Liver (tissue), 3 donors: Measurements from ENCODE around the gene TTLL3.

Experiments used
- EGR1 ChIP-seq, 2 donors: IDR thresholded peaks; 2 replicates each; pipeline ENCODE4 v1.6.1; 2016 to 2018; ENCODE audit warnings: antibody characterized with exemption in 2 of 2, low read depth in 2 of 2
- FOXA1 ChIP-seq: IDR thresholded peaks from 2 replicates; pipeline ENCODE4 v1.6.1; 2016; ENCODE audit warnings: antibody characterized with exemption
- FOXA2 ChIP-seq: IDR thresholded peaks from 2 replicates; pipeline ENCODE4 v1.6.1; 2016; ENCODE audit warnings: antibody characterized with exemption
- GABPA ChIP-seq, 2 donors: IDR thresholded peaks in 1 of 2; conservative IDR thresholded peaks in 1 of 2; 2 replicates each; pipeline ENCODE4 v1.6.1; 2016; ENCODE audit warnings: antibody characterized with exemption in 2 of 2, mild to moderate bottlenecking in 1 of 2, moderate library complexity in 1 of 2
- JUND ChIP-seq, 2 donors: IDR thresholded peaks; 2 replicates each; pipeline ENCODE4 v1.6.1; 2016; ENCODE audit warnings: antibody characterized with exemption in 2 of 2
- RAD21 ChIP-seq, 2 donors: IDR thresholded peaks; 2 replicates each; pipeline ENCODE4 v1.6.1; 2016; ENCODE audit warnings: antibody characterized with exemption in 2 of 2, mild to moderate bottlenecking in 2 of 2
- RXRA ChIP-seq, 2 donors: IDR thresholded peaks; 2 replicates each; pipeline ENCODE4 v1.6.1; 2017 to 2018; ENCODE audit warnings: antibody characterized with exemption in 2 of 2, mild to moderate bottlenecking in 1 of 2
- TF ChIP-seq, protein P1 (sequence below): IDR thresholded peaks from 2 replicates; pipeline ENCODE4 v1.6.1; 2016; ENCODE audit warnings: antibody characterized with exemption
- TF ChIP-seq, protein P2 (sequence below): IDR thresholded peaks from 2 replicates; pipeline ENCODE4 v1.6.1; 2016; ENCODE audit warnings: antibody characterized with exemption
- TF ChIP-seq, protein P3 (sequence below): fragments of 150-350 bp; IDR thresholded peaks from 2 replicates; pipeline ENCODE4 v1.5.1; 2017; ENCODE audit warnings: improper control_type of control experiment, low read depth, low read length; ENCODE audit not compliant: missing input control
- TF ChIP-seq, protein P4 (sequence below): IDR thresholded peaks from 2 replicates; pipeline ENCODE4 v1.6.1; 2016; ENCODE audit warnings: antibody characterized with exemption, mild to moderate bottlenecking
- donor health status: healthy.
- donor health status: healthy.

DNA sequence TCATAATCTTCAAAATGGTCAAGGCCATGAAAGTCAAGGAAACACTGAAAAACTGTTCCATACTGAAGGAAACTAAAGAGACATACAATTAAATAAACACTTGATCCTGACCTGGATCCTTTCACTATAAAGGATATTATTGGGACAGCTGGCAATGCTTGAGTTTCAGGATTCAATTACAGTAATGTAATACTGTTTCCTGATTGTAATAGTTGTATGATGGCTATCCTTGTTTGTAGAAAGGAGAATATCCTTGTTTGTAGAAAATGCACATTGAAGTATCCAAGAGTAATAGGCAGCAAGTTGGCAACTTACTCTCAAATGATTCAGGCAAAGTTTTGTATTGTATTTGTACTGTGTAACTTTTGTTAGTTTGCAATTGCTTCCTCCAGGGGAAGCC, 65.4 kb downstream of the TTLL3 start:
- TF ChIP-seq JUND (IDR thresholded peaks at IDR 0.05) = no peak
- no peak for TF ChIP-seq FOXA1
- TF ChIP-seq, protein P1, sequence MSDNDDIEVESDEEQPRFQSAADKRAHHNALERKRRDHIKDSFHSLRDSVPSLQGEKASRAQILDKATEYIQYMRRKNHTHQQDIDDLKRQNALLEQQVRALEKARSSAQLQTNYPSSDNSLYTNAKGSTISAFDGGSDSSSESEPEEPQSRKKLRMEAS = no peak
- TF ChIP-seq, protein P2, sequence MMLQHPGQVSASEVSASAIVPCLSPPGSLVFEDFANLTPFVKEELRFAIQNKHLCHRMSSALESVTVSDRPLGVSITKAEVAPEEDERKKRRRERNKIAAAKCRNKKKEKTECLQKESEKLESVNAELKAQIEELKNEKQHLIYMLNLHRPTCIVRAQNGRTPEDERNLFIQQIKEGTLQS = no peak
- TF ChIP-seq, protein P3, sequence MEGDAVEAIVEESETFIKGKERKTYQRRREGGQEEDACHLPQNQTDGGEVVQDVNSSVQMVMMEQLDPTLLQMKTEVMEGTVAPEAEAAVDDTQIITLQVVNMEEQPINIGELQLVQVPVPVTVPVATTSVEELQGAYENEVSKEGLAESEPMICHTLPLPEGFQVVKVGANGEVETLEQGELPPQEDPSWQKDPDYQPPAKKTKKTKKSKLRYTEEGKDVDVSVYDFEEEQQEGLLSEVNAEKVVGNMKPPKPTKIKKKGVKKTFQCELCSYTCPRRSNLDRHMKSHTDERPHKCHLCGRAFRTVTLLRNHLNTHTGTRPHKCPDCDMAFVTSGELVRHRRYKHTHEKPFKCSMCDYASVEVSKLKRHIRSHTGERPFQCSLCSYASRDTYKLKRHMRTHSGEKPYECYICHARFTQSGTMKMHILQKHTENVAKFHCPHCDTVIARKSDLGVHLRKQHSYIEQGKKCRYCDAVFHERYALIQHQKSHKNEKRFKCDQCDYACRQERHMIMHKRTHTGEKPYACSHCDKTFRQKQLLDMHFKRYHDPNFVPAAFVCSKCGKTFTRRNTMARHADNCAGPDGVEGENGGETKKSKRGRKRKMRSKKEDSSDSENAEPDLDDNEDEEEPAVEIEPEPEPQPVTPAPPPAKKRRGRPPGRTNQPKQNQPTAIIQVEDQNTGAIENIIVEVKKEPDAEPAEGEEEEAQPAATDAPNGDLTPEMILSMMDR = no peak
- TF ChIP-seq RAD21 (IDR thresholded peaks at IDR 0.05) = no peak
- TF ChIP-seq, protein P4, sequence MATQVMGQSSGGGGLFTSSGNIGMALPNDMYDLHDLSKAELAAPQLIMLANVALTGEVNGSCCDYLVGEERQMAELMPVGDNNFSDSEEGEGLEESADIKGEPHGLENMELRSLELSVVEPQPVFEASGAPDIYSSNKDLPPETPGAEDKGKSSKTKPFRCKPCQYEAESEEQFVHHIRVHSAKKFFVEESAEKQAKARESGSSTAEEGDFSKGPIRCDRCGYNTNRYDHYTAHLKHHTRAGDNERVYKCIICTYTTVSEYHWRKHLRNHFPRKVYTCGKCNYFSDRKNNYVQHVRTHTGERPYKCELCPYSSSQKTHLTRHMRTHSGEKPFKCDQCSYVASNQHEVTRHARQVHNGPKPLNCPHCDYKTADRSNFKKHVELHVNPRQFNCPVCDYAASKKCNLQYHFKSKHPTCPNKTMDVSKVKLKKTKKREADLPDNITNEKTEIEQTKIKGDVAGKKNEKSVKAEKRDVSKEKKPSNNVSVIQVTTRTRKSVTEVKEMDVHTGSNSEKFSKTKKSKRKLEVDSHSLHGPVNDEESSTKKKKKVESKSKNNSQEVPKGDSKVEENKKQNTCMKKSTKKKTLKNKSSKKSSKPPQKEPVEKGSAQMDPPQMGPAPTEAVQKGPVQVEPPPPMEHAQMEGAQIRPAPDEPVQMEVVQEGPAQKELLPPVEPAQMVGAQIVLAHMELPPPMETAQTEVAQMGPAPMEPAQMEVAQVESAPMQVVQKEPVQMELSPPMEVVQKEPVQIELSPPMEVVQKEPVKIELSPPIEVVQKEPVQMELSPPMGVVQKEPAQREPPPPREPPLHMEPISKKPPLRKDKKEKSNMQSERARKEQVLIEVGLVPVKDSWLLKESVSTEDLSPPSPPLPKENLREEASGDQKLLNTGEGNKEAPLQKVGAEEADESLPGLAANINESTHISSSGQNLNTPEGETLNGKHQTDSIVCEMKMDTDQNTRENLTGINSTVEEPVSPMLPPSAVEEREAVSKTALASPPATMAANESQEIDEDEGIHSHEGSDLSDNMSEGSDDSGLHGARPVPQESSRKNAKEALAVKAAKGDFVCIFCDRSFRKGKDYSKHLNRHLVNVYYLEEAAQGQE = no peak
- no peak for TF ChIP-seq EGR1 (IDR thresholded peaks at IDR 0.05; ENCODE audit: low read depth in 2 of 2)
- TF ChIP-seq FOXA2 = no peak
- TF ChIP-seq RXRA (IDR thresholded peaks at IDR 0.05) = no peak
- TF ChIP-seq GABPA (IDR thresholded peaks at IDR 0.05 in 1 of 2, conservative IDR thresholded peaks at IDR 0.05 in 1 of 2) = no peak
